ENCODE measurements around the gene SEC23IP.

SEC23IP gene

GRCh38 chr10:119872860-119873681 is 19.5 kb upstream of the SEC23IP start (continued):
- no peak for TF ChIP-seq ATF2 (tag by site-specific recombination; IDR thresholded peaks at IDR 0.05; ENCODE audit: low read depth)
- peak; percentile 76; the same call in 1 of the 2 replicates for TF ChIP-seq ZNF610 (tag by site-specific recombination; IDR thresholded peaks at IDR 0.05; ENCODE audit: borderline replicate concordance)
- peak; percentile 48 for TF ChIP-seq KLF1 (tag by site-specific recombination; IDR thresholded peaks at IDR 0.05)
- peak; percentile 80 for TF ChIP-seq SP3 (tag by site-specific recombination; IDR thresholded peaks at IDR 0.05)
- TF ChIP-seq HOXD13 (CRISPR knock-in tag; IDR thresholded peaks at IDR 0.05; ENCODE audit: borderline replicate concordance), result no peak
- no peak for TF ChIP-seq ZNF449 (tag by site-specific recombination; IDR thresholded peaks at IDR 0.05)
- TF ChIP-seq SETDB1 (IDR thresholded peaks at IDR 0.05; ENCODE audit: insufficient read length, low read length), result no peak
- peak; percentile 58; the same call in 1 of the 2 replicates for TF ChIP-seq KLF9 (tag by site-specific recombination; IDR thresholded peaks at IDR 0.05; ENCODE audit: low read depth)
- no peak for TF ChIP-seq ZFP41 (tag by site-specific recombination; IDR thresholded peaks at IDR 0.05; ENCODE audit: borderline replicate concordance)
- no peak for TF ChIP-seq ZNF398 (tag by site-specific recombination; IDR thresholded peaks at IDR 0.05)
- 0 out of 2 replicates have a peak, but pooled peaks have one; percentile 21 for TF ChIP-seq PATZ1 (tag by site-specific recombination; IDR thresholded peaks at IDR 0.05)
- peak; percentile 95 for TF ChIP-seq PBX3 (CRISPR knock-in tag; IDR thresholded peaks at IDR 0.05)
- no peak for TF ChIP-seq ZNF747 (tag by site-specific recombination; IDR thresholded peaks at IDR 0.05)
- TF ChIP-seq ZBTB8A (tag by site-specific recombination; IDR thresholded peaks at IDR 0.05), result peak; percentile 85
- 0 out of 2 replicates have a peak, but pooled peaks have one; percentile 9 for TF ChIP-seq ZBTB17 (tag by site-specific recombination; IDR thresholded peaks at IDR 0.05)
- TF ChIP-seq ZNF423 (tag by site-specific recombination; IDR thresholded peaks at IDR 0.05), result no peak
- TF ChIP-seq ZNF426 (tag by site-specific recombination; IDR thresholded peaks at IDR 0.05), result no peak
- no peak for TF ChIP-seq ZFP37 (tag by site-specific recombination; IDR thresholded peaks at IDR 0.05)
